HG03097 (cell line): ENCODE measurements around the gene E2F8.

Experiments used
- ATAC-seq: cut with Tn5 transposase; IDR thresholded peaks from one replicate; pipeline ENCODE4 v1.9.1; 2021; ENCODE audit not compliant: unreplicated experiment, low FRiP score

The E2F8 gene

GRCh38 chr11:19252394-19253152 lies 11.8 kb upstream of the E2F8 start:
- ATAC-seq: no peak

- no peak for ATAC-seq
Measured at GRCh38 chr11:19251577-19251976, 10.8 kb upstream of the E2F8 start.

- no peak for ATAC-seq
Measured at GRCh38 chr11:19246816-19247215, 6.1 kb upstream of the E2F8 start.

- ATAC-seq: no peak
Measured at GRCh38 chr11:19245351-19245750, 4.6 kb upstream of the E2F8 start.

GRCh38 chr11:19244621-19245020 lies 3.9 kb upstream of the E2F8 start:
- no peak for ATAC-seq

GRCh38 chr11:19244084-19244483 lies 3.3 kb upstream of the E2F8 start:
- no peak for ATAC-seq

GRCh38 chr11:19243613-19244012 lies 2.9 kb upstream of the E2F8 start:
- no peak for ATAC-seq

- ATAC-seq: no peak
Measured at GRCh38 chr11:19243143-19243542, 2.4 kb upstream of the E2F8 start.

- no peak for ATAC-seq
Measured at GRCh38 chr11:19242179-19242932, 1.6 kb upstream of the E2F8 start.

GRCh38 chr11:19241260-19242178 lies 774 bp upstream of the E2F8 start:
- ATAC-seq: peak; percentile 34

GRCh38 chr11:19239039-19239438 lies 1.7 kb downstream of the E2F8 start:
- ATAC-seq: no peak

GRCh38 chr11:19237813-19238212 lies 2.9 kb downstream of the E2F8 start:
- ATAC-seq: no peak

- no peak for ATAC-seq
Measured at GRCh38 chr11:19237381-19237780, 3.4 kb downstream of the E2F8 start.

GRCh38 chr11:19234231-19234817 lies 6.4 kb downstream of the E2F8 start:
- ATAC-seq: no peak

GRCh38 chr11:19232910-19233503 lies 7.7 kb downstream of the E2F8 start:
- ATAC-seq: no peak

- no peak for ATAC-seq
Measured at GRCh38 chr11:19229671-19230070, 11.1 kb downstream of the E2F8 start.

GRCh38 chr11:19228968-19229367 lies 11.8 kb downstream of the E2F8 start:
- ATAC-seq: no peak

- ATAC-seq: no peak
Measured at GRCh38 chr11:19226378-19227195, 14.2 kb downstream of the E2F8 start.

GRCh38 chr11:19225581-19225980 lies 15.2 kb downstream of the E2F8 start:
- no peak for ATAC-seq
